Keratinocyte (primary cell): ENCODE results near the gene OPRL1.

Experiments
- CTCF ChIP-seq, 3 experiments: IDR thresholded peaks in 1 of 3; conservative IDR thresholded peaks in 1 of 3; optimal IDR thresholded peaks in 1 of 3; 2 replicates in 2 of 3; 3 replicates in 1 of 3; pipeline versions ENCODE3 to v1.5.1; 2011; ENCODE audit warnings: low read length in 3 of 3, mild to moderate bottlenecking in 3 of 3, moderate library complexity in 2 of 3, control low read depth in 1 of 3, inconsistent platforms in 1 of 3; ENCODE audit not compliant: insufficient read depth in 2 of 3; ENCODE audit errors: extremely low read depth in 1 of 3
- EZH2 ChIP-seq: IDR thresholded peaks from one replicate; pipeline ENCODE4 v1.6.1; 2012; ENCODE audit warnings: inconsistent platforms, mild to moderate bottlenecking, low read length, moderate library complexity

GRCh38 chr20:64090165-64090564 lies 10.3 kb downstream of the OPRL1 start:
- TF ChIP-seq CTCF (optimal IDR thresholded peaks at IDR 0.05 in 1 of 3, IDR thresholded peaks at IDR 0.05 in 1 of 3, conservative IDR thresholded peaks at IDR 0.05 in 1 of 3; ENCODE audit: extremely low read depth in 1 of 3, insufficient read depth in 2 of 3, low read length in 3 of 3), result no peak
- TF ChIP-seq EZH2, result no peak
